ENCODE results near the gene POLN. TPM values are rescaled to one million over a fixed set of nuclear protein-coding genes. Genes with fewer than 3 reads are reported as not detected.

Gene POLN
- total RNA-seq, 3 donors from 2014 or later (not counting 1 experiment from before 2014, with no cell fraction given): 2.6 to 6.9 (median 3.3) TPM

- H3K27ac Mint-ChIP-seq: no peak overlapping the region
- H3K36me3 Mint-ChIP-seq: no peaks in the 10 kb centered on the region
- no peaks in the 10 kb centered on the region for H3K27me3 ChIP-seq (ENCODE audit: control insufficient read depth, insufficient read depth, low read length)
- TF ChIP-seq CTCF (IDR thresholded peaks at IDR 0.05): no peak
- no peaks in the 10 kb centered on the region for H3K36me3 ChIP-seq (ENCODE audit: control insufficient read depth, insufficient read depth, low read length)
- H3K9me3 Mint-ChIP-seq: no peaks in the 10 kb centered on the region
- H3K9me3 ChIP-seq (ENCODE audit: control insufficient read depth, insufficient read depth, low read length): no peaks in the 10 kb centered on the region
- 86% methylated on average over 9 of the region's 9 CpGs for WGBS (ENCODE audit: insufficient coverage)
- no peaks in the 10 kb centered on the region for H3K27me3 Mint-ChIP-seq (ENCODE audit: low read depth in 2 of 2)
- no peak overlapping the region for H3K27ac ChIP-seq (ENCODE audit: low read length)
- H3K4me1 Mint-ChIP-seq: no peaks in the 10 kb centered on the region
- no peaks in the 10 kb centered on the region for H3K4me1 ChIP-seq (ENCODE audit: control insufficient read depth, insufficient read depth, low read length)
- no peak overlapping the region for H3K4me3 Mint-ChIP-seq
- ATAC-seq (no peak), DNase-seq (no peak)
- intact Hi-C loops (cut with micrococcal nuclease): no loop called here
- H3K4me3 ChIP-seq (ENCODE audit: low read length): no peak overlapping the region
Observed at GRCh38 chr4:2078584-2078983, 163.3 kb downstream of the POLN start.

GRCh38 chr4:2077537-2078460, 164.1 kb downstream of the POLN start:
- H3K27me3 ChIP-seq (ENCODE audit: control insufficient read depth, insufficient read depth, low read length): no peaks in the 10 kb centered on the region
- intact Hi-C loops (cut with micrococcal nuclease): no loop called here
- Mint-ChIP-seq H3K9me3 (no peaks in the 10 kb centered on the region), H3K27ac (no peak overlapping the region), H3K4me3 (no peak overlapping the region), H3K4me1 (no peaks in the 10 kb centered on the region), H3K27me3 (ENCODE audit: low read depth in 2 of 2) (no peaks in the 10 kb centered on the region), H3K36me3 (no peaks in the 10 kb centered on the region)
- no peak for ATAC-seq
- DNase-seq: no peak
- no peak overlapping the region for H3K4me3 ChIP-seq (ENCODE audit: low read length)
- H3K9me3 ChIP-seq (ENCODE audit: control insufficient read depth, insufficient read depth, low read length): no peaks in the 10 kb centered on the region
- no peak overlapping the region for H3K27ac ChIP-seq (ENCODE audit: low read length)
- no peaks in the 10 kb centered on the region for H3K4me1 ChIP-seq (ENCODE audit: control insufficient read depth, insufficient read depth, low read length)
- TF ChIP-seq CTCF (IDR thresholded peaks at IDR 0.05): no peak
- no peaks in the 10 kb centered on the region for H3K36me3 ChIP-seq (ENCODE audit: control insufficient read depth, insufficient read depth, low read length)
- 87% methylated on average over 17 of the region's 17 CpGs for WGBS (ENCODE audit: insufficient coverage)

GRCh38 chr4:2076908-2077536, 164.9 kb downstream of the POLN start:
- no peaks in the 10 kb centered on the region for H3K36me3 Mint-ChIP-seq
- Histone ChIP-seq H3K4me1 (ENCODE audit: control insufficient read depth, insufficient read depth, low read length) (no peaks in the 10 kb centered on the region), H3K4me3 (ENCODE audit: low read length) (no peak overlapping the region), H3K27me3 (ENCODE audit: control insufficient read depth, insufficient read depth, low read length) (no peaks in the 10 kb centered on the region), H3K36me3 (ENCODE audit: control insufficient read depth, insufficient read depth, low read length) (no peaks in the 10 kb centered on the region), H3K27ac (ENCODE audit: low read length) (no peak overlapping the region), H3K9me3 (ENCODE audit: control insufficient read depth, insufficient read depth, low read length) (no peaks in the 10 kb centered on the region)
- no peaks in the 10 kb centered on the region for H3K4me1 Mint-ChIP-seq
- H3K9me3 Mint-ChIP-seq: no peaks in the 10 kb centered on the region
- no peak overlapping the region for H3K4me3 Mint-ChIP-seq
- H3K27ac Mint-ChIP-seq: no peak overlapping the region
- DNase-seq: no peak
- intact Hi-C loops (cut with micrococcal nuclease): no loop called here
- WGBS (ENCODE audit: insufficient coverage): 85% methylated on average over 9 of the region's 9 CpGs
- TF ChIP-seq CTCF (IDR thresholded peaks at IDR 0.05): no peak
- H3K27me3 Mint-ChIP-seq (ENCODE audit: low read depth in 2 of 2): no peaks in the 10 kb centered on the region
- ATAC-seq: no peak

Data from natural killer cell (primary cell).